GM12878 (cell line): Measurements from ENCODE around the gene EHF. TPM values are rescaled to one million over a fixed set of nuclear protein-coding genes. Genes with fewer than 3 reads are reported as not detected.
A peak's percentile ranks its signal among the peaks of the same experiment; 100 is the strongest.

Experiments used
- ATAC-seq: fragments of 200-7000 bp; cut with Tn5 transposase; 3 replicates; pipeline ENCODE4 v1.9.1; 2020; ENCODE audit warnings: mild to moderate bottlenecking, moderate library complexity
- BruUV-seq: library from RNA; stranded (reverse); fragments of 400-500 nt; replicated peaks from 2 replicates; lab custom pipeline; 2021; lab: Mats Ljungman, UMichigan
- CTCF ChIA-PET: fragments of 300-600 bp; sonication (Branson Sonifier 250); formaldehyde crosslinking; extraction: SDS; loops from one replicate; lab custom pipeline; 2021; ENCODE audit warnings: inconsistent platforms; lab: Yijun Ruan, JAX
- POLR2A ChIA-PET: fragments of 350-600 bp; formaldehyde crosslinking; extraction: SDS; loops from one replicate; lab custom pipeline; 2021; ENCODE audit warnings: inconsistent platforms; lab: Charles Lee
- RAD21 ChIA-PET: fragments of 300-600 bp; sonication (Branson Sonifier 250); formaldehyde crosslinking; loops from one replicate; lab custom pipeline; 2023; ENCODE audit warnings: antibody characterized with exemption; ENCODE audit not compliant: unreplicated experiment; lab: Charles Lee
- SMC1A ChIA-PET: fragments of 300-600 bp; sonication (Branson Sonifier 250); formaldehyde crosslinking; loops from one replicate; lab custom pipeline; 2023; ENCODE audit not compliant: unreplicated experiment, uncharacterized antibody; lab: Charles Lee
- DNase-seq: peaks from one replicate; pipeline ENCODE4 v3.0.0-alpha.2; 2011; ENCODE audit warnings: low read depth, low spot score
- FAIRE-seq: peaks from 3 replicates; lab custom pipeline; 2011; peaks lifted over from hg19 to GRCh38; lab: Jason Lieb, UNC
- H2AFZ ChIP-seq: 2 replicates; pipeline ENCODE4 v1.6.0; 2011; ENCODE audit warnings: low read depth, low read length, control low read depth; ENCODE audit not compliant: control insufficient read depth
- H3K27ac ChIP-seq: 2 replicates; pipeline ENCODE4 v1.5.1; 2011; ENCODE audit warnings: control low read depth; ENCODE audit not compliant: control insufficient read depth, insufficient read depth
- H3K27me3 ChIP-seq, 2 experiments: replicated peaks in 1 of 2; 2 replicates each; pipeline versions ENCODE4 v1.6.0 to v1.6.1; 2011; ENCODE audit warnings: low read length in 1 of 2; ENCODE audit not compliant: control insufficient read depth in 2 of 2, insufficient read depth in 2 of 2
- H3K36me3 ChIP-seq, 2 experiments: 2 replicates each; pipeline ENCODE4 v1.5.1; 2011; ENCODE audit warnings: low read length in 1 of 2; ENCODE audit not compliant: control insufficient read depth in 2 of 2, insufficient read depth in 2 of 2
- H3K4me1 ChIP-seq: 2 replicates; pipeline ENCODE4 v1.6.1; 2011; ENCODE audit warnings: mild to moderate bottlenecking, low read length, moderate library complexity, mixed read lengths; ENCODE audit not compliant: control insufficient read depth, insufficient read depth
- H3K4me2 ChIP-seq: 2 replicates; pipeline ENCODE4 v1.6.0; 2011; ENCODE audit warnings: control low read depth; ENCODE audit not compliant: control insufficient read depth, insufficient read depth
- H3K4me3 ChIP-seq: fragments of 200-600 bp; sonication (generic); 2 replicates; pipeline ENCODE4 v1.5.1; 2016
- H3K79me2 ChIP-seq: 2 replicates; pipeline ENCODE4 v1.6.0; 2011; ENCODE audit warnings: low read length; ENCODE audit not compliant: control insufficient read depth, insufficient read depth
- H3K9ac ChIP-seq: 2 replicates; pipeline ENCODE4 v1.8.0; 2011; ENCODE audit warnings: low read length, control low read depth, mixed read lengths; ENCODE audit not compliant: control insufficient read depth, insufficient read depth
- H3K9me3 ChIP-seq: replicated peaks from 3 replicates; pipeline ENCODE4 v1.5.1; 2011; ENCODE audit warnings: mild to moderate bottlenecking, low read length; ENCODE audit not compliant: control insufficient read depth, insufficient read depth
- H4K20me1 ChIP-seq: 2 replicates; pipeline ENCODE4 v1.6.0; 2011; ENCODE audit not compliant: control insufficient read depth, insufficient read depth
- ATF7 ChIP-seq: fragments of 450-650 bp; IDR thresholded peaks from 2 replicates; pipeline ENCODE4 v1.6.1; 2016; ENCODE audit warnings: low read depth, mild to moderate bottlenecking
- CHD4 ChIP-seq: fragments of 200-600 bp; sonication (generic); IDR thresholded peaks from 2 replicates; pipeline ENCODE4 v1.6.1; 2016; ENCODE audit warnings: mild to moderate bottlenecking
- CUX1 ChIP-seq: IDR thresholded peaks from 2 replicates; pipeline ENCODE4 v1.6.1; 2012; ENCODE audit warnings: improper control_type of control experiment, low read depth, low read length; ENCODE audit not compliant: insufficient replicate concordance
- MXI1 ChIP-seq: fragments of 150-350 bp; IDR thresholded peaks from 2 replicates; pipeline ENCODE4 v1.6.1; 2011; ENCODE audit warnings: low read depth, mild to moderate bottlenecking, inconsistent platforms, low read length, improper control_type of control experiment
- NFYB ChIP-seq: IDR thresholded peaks from 2 replicates; pipeline ENCODE4 v1.6.1; 2011; ENCODE audit warnings: low read depth, mild to moderate bottlenecking, low read length, improper control_type of control experiment, moderate library complexity; ENCODE audit not compliant: insufficient read depth
- RCOR1 ChIP-seq: conservative IDR thresholded peaks from 2 replicates; pipeline ENCODE4 v1.6.1; 2012; ENCODE audit warnings: low read depth, low read length, improper control_type of control experiment
- WGBS: methylation state at CpG from one replicate; pipeline ENCODE4 v1.1.6; 2016; ENCODE audit warnings: low lambda C conversion rate; ENCODE audit not compliant: insufficient replicate concordance, insufficient coverage; ENCODE audit errors: missing lambda C conversion rate; 5-methylcytosine and 5-hydroxymethylcytosine counted together
- in situ Hi-C: fragments of 300-500 bp; cut with MboI; formaldehyde crosslinking; loops from 9 replicates; pipeline ENCODE4 v1.14.3; 2018; ENCODE audit warnings: mixed read lengths
- intact Hi-C: fragments of 100-400 bp; cut with micrococcal nuclease; formaldehyde crosslinking; loops from one replicate; pipeline ENCODE4 v1.14.2; 2022; ENCODE audit not compliant: unreplicated experiment
- polyA plus RNA-seq, 11 experiments: library from polyadenylated mRNA; depleted of rRNA in 4 of 11; unstranded in 6 of 11; stranded (reverse) in 5 of 11; fragments of >200 nt; fragmentation: Nextera tagmentation in 4 of 11; fragmentation: Illumina TruSeq in 1 of 11; extraction: Ambion mirVana in 4 of 11; extraction: Trizol in 1 of 11; gene quantifications; 1 replicate in 1 of 11; 2 replicates in 10 of 11; pipeline versions ENCODE4 v1.2.1 to v1.2.3, GENCODE V29; 2011 to 2016; ENCODE audit warnings: inconsistent platforms in 2 of 11, missing spikeins in 2 of 11, low read depth in 1 of 11
- total RNA-seq, 4 experiments: library from RNA; depleted of rRNA in 3 of 4; stranded (reverse); fragments of >200 nt in 3 of 4; fragmentation: Illumina TruSeq in 1 of 4; extraction: Trizol in 1 of 4; gene quantifications; 2 replicates each; pipeline versions ENCODE4 v1.2.1 to v1.2.3, GENCODE V29; 2013 to 2021

EHF gene
- total and polyA plus RNA-seq, 10 of the 15 experiments (the other 5 are each of a cell fraction or from before 2014, with no cell fraction given) = 0.04 to 0.33 (median 0.06) TPM; not detected in 6

GRCh38 chr11:34640050-34640923, 19.4 kb downstream of the EHF start:
- FAIRE-seq = no peak
- POLR2A ChIA-PET = no interaction called here

More at GRCh38 chr11:34640050-34640923, 19.4 kb downstream of the EHF start:
- Histone ChIP-seq H3K9me3 (no peaks in the 10 kb centered on the region), H3K27me3 (peaks cover 0 to 14% of the 10 kb centered on the region in 2 experiments; a peak in 2 of 4 replicates), H3K79me2 (no peaks in the 10 kb centered on the region), H3K36me3 (no peaks in the 10 kb centered on the region), H2AFZ (no peak overlapping the region), H3K4me1 (no peaks in the 10 kb centered on the region), H4K20me1 (no peaks in the 10 kb centered on the region), H3K4me3 (no peak overlapping the region), H3K4me2 (no peak overlapping the region), H3K27ac (no peak overlapping the region), H3K9ac (no peak overlapping the region)
- ChIA-PET RAD21 (no interaction called here), SMC1A (interaction anchor here (0.5 to 1.1 kb wide), 3 partner anchors 8 to 729 kb away, joined by 3 to 4 read pairs (median 3); no protein-coding TSS in a partner anchor), CTCF (interaction anchor here (1.0 kb wide), 1 partner anchor 832 kb away, joined by 3 read pairs; no protein-coding TSS in a partner anchor)
- in situ Hi-C loops = no loop called here
- BruUV-seq = no TSS peak
- TF ChIP-seq ATF7 = no peak
- TF ChIP-seq MXI1 = no peak
- no peak for TF ChIP-seq RCOR1
- no peak for TF ChIP-seq CHD4
- TF ChIP-seq CUX1 = no peak
- no peak for TF ChIP-seq NFYB
- WGBS = 49% methylated on average over 8 of the region's 8 CpGs
- no peak for DNase-seq
- intact Hi-C loops = no loop called here
- ATAC-seq = peak; percentile 44; the same call in 1 of the 3 replicates
